Naive B cell (primary cell): Measurements from ENCODE around the gene FBXO45. TPM values are rescaled to one million over a fixed set of nuclear protein-coding genes. Genes with fewer than 3 reads are reported as not detected.
"Not testable (repeated sequence)": the region's sequence is repeated elsewhere in the genome, so short reads cannot be mapped to it uniquely, and the experiment has no call there.

Source experiments
- ATAC-seq, 2 donors: fragments of 150-1000 bp; cut with Tn5 transposase; 2 replicates each; pipeline ENCODE4 v1.10.0; 2021; ENCODE audit warnings: low read depth in 2 of 2, mild to moderate bottlenecking in 2 of 2, moderate library complexity in 2 of 2
- DNase-seq: peaks from one replicate; pipeline ENCODE4 v3.0.0; 2022
- H3K27ac Mint-ChIP-seq, 6 donors: one replicate each; pipeline ENCODE4 v1.8.0; 2020 to 2022; ENCODE audit warnings: mild to moderate bottlenecking in 6 of 6, mixed read lengths in 6 of 6, moderate library complexity in 5 of 6, inconsistent platforms in 2 of 6
- H3K27me3 Mint-ChIP-seq, 3 donors: one replicate each; pipeline ENCODE4 v1.8.0; 2021 to 2022; ENCODE audit warnings: mixed read lengths in 3 of 3, mild to moderate bottlenecking in 1 of 3
- H3K36me3 Mint-ChIP-seq, 2 donors: one replicate each; pipeline ENCODE4 v1.8.0; 2020 to 2022; ENCODE audit warnings: mixed read lengths in 2 of 2, inconsistent platforms in 1 of 2, mild to moderate bottlenecking in 1 of 2
- H3K4me1 Mint-ChIP-seq, 3 donors: one replicate each; pipeline ENCODE4 v1.8.0; 2020 to 2022; ENCODE audit warnings: mixed read lengths in 3 of 3, inconsistent platforms in 1 of 3, mild to moderate bottlenecking in 1 of 3, moderate library complexity in 1 of 3
- H3K4me3 Mint-ChIP-seq, 8 donors: one replicate each; pipeline ENCODE4 v1.8.0; 2020 to 2022; ENCODE audit warnings: mild to moderate bottlenecking in 8 of 8, mixed read lengths in 8 of 8, moderate library complexity in 8 of 8, inconsistent platforms in 2 of 8
- H3K9me3 Mint-ChIP-seq, 7 donors: one replicate each; pipeline ENCODE4 v1.8.0; 2020 to 2022; ENCODE audit warnings: mixed read lengths in 7 of 7, mild to moderate bottlenecking in 5 of 7, inconsistent platforms in 2 of 7, moderate library complexity in 1 of 7
- polyA plus RNA-seq, 6 donors: library from polyadenylated mRNA; unstranded; fragments of 300-500 nt; fragmentation: Illumina TruSeq; gene quantifications; one replicate each; pipeline ENCODE4 v1.2.3, GENCODE V29; 2021; ENCODE audit warnings: low read depth in 6 of 6

FBXO45 gene
- polyA plus RNA-seq, 6 donors from 2014 or later, result 2.5 to 4.1 (median 2.8) TPM

- Mint-ChIP-seq H3K36me3 (no peaks in the 10 kb centered on the region), H3K27ac (peak overlapping the region; percentile 18 to 96 (median 92)), H3K9me3 (no peaks in the 10 kb centered on the region), H3K4me1 (peaks cover 16 to 36% (median 17%) of the 10 kb centered on the region in 3 donors), H3K4me3 (peak overlapping the region; percentile 79 to 98 (median 94)), H3K27me3 (no peaks in the 10 kb centered on the region)
- ATAC-seq (peak; percentile 56 to 59), DNase-seq (no peak)
Observed at GRCh38 chr3:196569003-196569516, 600 bp downstream of the FBXO45 start.

- H3K9me3 Mint-ChIP-seq, H3K36me3 Mint-ChIP-seq, H3K27me3 Mint-ChIP-seq, ATAC-seq, DNase-seq: not testable (repeated sequence)
- Mint-ChIP-seq H3K27ac (peak overlapping the region in 1 of 6 donors; percentile 94), H3K4me3 (peak overlapping the region in 5 of 8 donors; percentile 5 to 98 (median 88)), H3K4me1 (peaks cover 23 to 38% (median 25%) of the 10 kb centered on the region in 3 donors)
Observed at GRCh38 chr3:196570332-196570731, 1.9 kb downstream of the FBXO45 start.

- H3K4me3 Mint-ChIP-seq, result no peak overlapping the region
- no peaks in the 10 kb centered on the region for H3K27me3 Mint-ChIP-seq
- ATAC-seq (no peak), DNase-seq (no peak)
- H3K9me3 Mint-ChIP-seq, result no peaks in the 10 kb centered on the region
- H3K36me3 Mint-ChIP-seq, result no peaks in the 10 kb centered on the region
- no peak overlapping the region for H3K27ac Mint-ChIP-seq
- peaks cover 19 to 34% (median 25%) of the 10 kb centered on the region in 3 donors for H3K4me1 Mint-ChIP-seq
Observed at GRCh38 chr3:196572389-196572788, 3.9 kb downstream of the FBXO45 start.

- no peak for DNase-seq
- no peaks in the 10 kb centered on the region for H3K9me3 Mint-ChIP-seq
- H3K4me1 Mint-ChIP-seq, result no peaks in the 10 kb centered on the region
- H3K4me3 Mint-ChIP-seq, result no peak overlapping the region
- H3K36me3 Mint-ChIP-seq, result peaks cover 6 to 9% of the 10 kb centered on the region in 2 donors
- no peak for ATAC-seq
- no peaks in the 10 kb centered on the region for H3K27me3 Mint-ChIP-seq
- peak overlapping the region in 1 of 6 donors; percentile 53 for H3K27ac Mint-ChIP-seq
Observed at GRCh38 chr3:196585044-196585757, 16.7 kb downstream of the FBXO45 start.

GRCh38 chr3:196590279-196590678 lies 21.8 kb downstream of the FBXO45 start:
- DNase-seq, result no peak
- Mint-ChIP-seq H3K4me1 (no peaks in the 10 kb centered on the region), H3K9me3 (no peaks in the 10 kb centered on the region), H3K4me3 (no peak overlapping the region), H3K27ac (no peak overlapping the region), H3K36me3 (no peaks in the 10 kb centered on the region), H3K27me3 (peaks cover 0 to 6% (median 0%) of the 10 kb centered on the region in 3 donors)
- no peak for ATAC-seq

GRCh38 chr3:196596355-196596754 lies 27.9 kb downstream of the FBXO45 start:
- no peak for ATAC-seq
- peaks cover 11 to 26% (median 16%) of the 10 kb centered on the region in 3 donors for H3K27me3 Mint-ChIP-seq
- H3K27ac Mint-ChIP-seq, result peak overlapping the region in 1 of 6 donors; percentile 61
- H3K4me1 Mint-ChIP-seq, result peaks cover 8 to 9% (median 8%) of the 10 kb centered on the region in 3 donors
- no peaks in the 10 kb centered on the region for H3K9me3 Mint-ChIP-seq
- H3K4me3 Mint-ChIP-seq, result no peak overlapping the region
- no peaks in the 10 kb centered on the region for H3K36me3 Mint-ChIP-seq
- no peak for DNase-seq

GRCh38 chr3:196597971-196598733 lies 29.7 kb downstream of the FBXO45 start:
- DNase-seq, result not testable (repeated sequence)

GRCh38 chr3:196599734-196600128 lies 31.3 kb downstream of the FBXO45 start:
- no peak for ATAC-seq
- Mint-ChIP-seq H3K4me1 (peaks cover 8 to 13% (median 12%) of the 10 kb centered on the region in 3 donors), H3K4me3 (no peak overlapping the region)

More at GRCh38 chr3:196597971-196598733, 29.7 kb downstream of the FBXO45 start:
- Mint-ChIP-seq H3K27ac (peak overlapping the region in 3 of 6 donors; percentile 12 to 89 (median 74)), H3K27me3 (peaks cover 11 to 26% (median 16%) of the 10 kb centered on the region in 3 donors), H3K4me3 (peak overlapping the region; percentile 42 to 91 (median 76))
- H3K36me3 Mint-ChIP-seq, H3K9me3 Mint-ChIP-seq, H3K4me1 Mint-ChIP-seq: not testable (repeated sequence)
- peak in 1 of 2 donors; percentile 35 for ATAC-seq

GRCh38 chr3:196600359-196600758 lies 31.9 kb downstream of the FBXO45 start:
- DNase-seq (no peak), ATAC-seq (no peak)
- no peaks in the 10 kb centered on the region for H3K36me3 Mint-ChIP-seq
- H3K27me3 Mint-ChIP-seq, result peaks cover 11 to 19% (median 16%) of the 10 kb centered on the region in 3 donors
- H3K4me3 Mint-ChIP-seq, result no peak overlapping the region
- no peaks in the 10 kb centered on the region for H3K9me3 Mint-ChIP-seq
- no peak overlapping the region for H3K27ac Mint-ChIP-seq
- H3K4me1 Mint-ChIP-seq, result peaks cover 8 to 13% (median 12%) of the 10 kb centered on the region in 3 donors

More at GRCh38 chr3:196599734-196600128, 31.3 kb downstream of the FBXO45 start:
- no peak for DNase-seq
- Mint-ChIP-seq H3K36me3 (no peaks in the 10 kb centered on the region), H3K9me3 (no peaks in the 10 kb centered on the region), H3K27ac (no peak overlapping the region), H3K27me3 (peaks cover 11 to 21% (median 16%) of the 10 kb centered on the region in 3 donors)

GRCh38 chr3:196602673-196603072 lies 34.2 kb downstream of the FBXO45 start:
- no peak for ATAC-seq
- no peak for DNase-seq
- no peaks in the 10 kb centered on the region for H3K9me3 Mint-ChIP-seq
- no peak overlapping the region for H3K27ac Mint-ChIP-seq
- H3K4me1 Mint-ChIP-seq, result peaks cover 8 to 13% (median 12%) of the 10 kb centered on the region in 3 donors
- no peaks in the 10 kb centered on the region for H3K36me3 Mint-ChIP-seq
- peaks cover 5 to 7% (median 6%) of the 10 kb centered on the region in 3 donors for H3K27me3 Mint-ChIP-seq
- no peak overlapping the region for H3K4me3 Mint-ChIP-seq

- no peak overlapping the region for H3K27ac Mint-ChIP-seq
- DNase-seq, result no peak
- no peak for ATAC-seq
- no peaks in the 10 kb centered on the region for H3K27me3 Mint-ChIP-seq
- no peak overlapping the region for H3K4me3 Mint-ChIP-seq
- H3K9me3 Mint-ChIP-seq, result no peaks in the 10 kb centered on the region
- peaks cover 2 to 6% (median 3%) of the 10 kb centered on the region in 3 donors for H3K4me1 Mint-ChIP-seq
- no peaks in the 10 kb centered on the region for H3K36me3 Mint-ChIP-seq
Observed at GRCh38 chr3:196603683-196604082, 35.2 kb downstream of the FBXO45 start.

- H3K27ac Mint-ChIP-seq, result peak overlapping the region in 1 of 6 donors; percentile 49
- H3K9me3 Mint-ChIP-seq, result peaks cover 0 to 2% (median 0%) of the 10 kb centered on the region in 7 donors
Observed at GRCh38 chr3:196604548-196604947, 36.1 kb downstream of the FBXO45 start.

GRCh38 chr3:196608693-196609092 lies 40.2 kb downstream of the FBXO45 start:
- peaks cover 17 to 18% (median 17%) of the 10 kb centered on the region in 3 donors for H3K4me1 Mint-ChIP-seq
- peak overlapping the region in 1 of 6 donors; percentile 92 for H3K27ac Mint-ChIP-seq
- H3K4me3 Mint-ChIP-seq, result no peak overlapping the region
- H3K27me3 Mint-ChIP-seq, result no peaks in the 10 kb centered on the region
- no peak for ATAC-seq
- peaks cover 0 to 2% (median 0%) of the 10 kb centered on the region in 7 donors for H3K9me3 Mint-ChIP-seq
- no peaks in the 10 kb centered on the region for H3K36me3 Mint-ChIP-seq
- DNase-seq, result no peak

More at GRCh38 chr3:196604548-196604947, 36.1 kb downstream of the FBXO45 start:
- Mint-ChIP-seq H3K27me3 (no peaks in the 10 kb centered on the region), H3K36me3 (no peaks in the 10 kb centered on the region), H3K4me3 (peak overlapping the region in 1 of 8 donors; percentile 12), H3K4me1 (peaks cover 9 to 11% (median 10%) of the 10 kb centered on the region in 3 donors)
- ATAC-seq (peak; percentile 54 to 72), DNase-seq (peak; percentile 53)
